Measurements from ENCODE around the gene DLG1. TPM values are rescaled to one million over a fixed set of nuclear protein-coding genes. Genes with fewer than 3 reads are reported as not detected.

DLG1 gene
- total RNA-seq, 1 experiment from 2014 or later: 89.8 TPM

DNA sequence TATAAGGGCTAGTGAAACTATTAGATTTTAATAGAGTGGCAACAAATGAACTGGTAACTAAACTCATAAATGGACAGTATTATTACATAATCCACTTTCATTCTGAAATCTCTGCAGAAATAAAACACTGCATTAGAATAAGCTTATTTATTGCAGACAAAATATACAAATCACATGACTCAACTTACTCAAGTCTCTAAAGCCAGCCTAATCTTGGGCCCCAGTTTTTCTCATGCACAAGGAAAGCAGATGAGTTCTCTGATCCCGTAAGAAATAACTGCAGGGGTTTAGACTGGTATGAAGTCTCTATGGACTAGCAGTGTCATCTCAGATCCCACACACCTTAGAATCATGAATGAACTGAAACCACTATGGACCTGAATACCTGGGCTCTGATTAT lies 5.8 kb downstream of the DLG1 start (continued):
- TF ChIP-seq, protein P1, sequence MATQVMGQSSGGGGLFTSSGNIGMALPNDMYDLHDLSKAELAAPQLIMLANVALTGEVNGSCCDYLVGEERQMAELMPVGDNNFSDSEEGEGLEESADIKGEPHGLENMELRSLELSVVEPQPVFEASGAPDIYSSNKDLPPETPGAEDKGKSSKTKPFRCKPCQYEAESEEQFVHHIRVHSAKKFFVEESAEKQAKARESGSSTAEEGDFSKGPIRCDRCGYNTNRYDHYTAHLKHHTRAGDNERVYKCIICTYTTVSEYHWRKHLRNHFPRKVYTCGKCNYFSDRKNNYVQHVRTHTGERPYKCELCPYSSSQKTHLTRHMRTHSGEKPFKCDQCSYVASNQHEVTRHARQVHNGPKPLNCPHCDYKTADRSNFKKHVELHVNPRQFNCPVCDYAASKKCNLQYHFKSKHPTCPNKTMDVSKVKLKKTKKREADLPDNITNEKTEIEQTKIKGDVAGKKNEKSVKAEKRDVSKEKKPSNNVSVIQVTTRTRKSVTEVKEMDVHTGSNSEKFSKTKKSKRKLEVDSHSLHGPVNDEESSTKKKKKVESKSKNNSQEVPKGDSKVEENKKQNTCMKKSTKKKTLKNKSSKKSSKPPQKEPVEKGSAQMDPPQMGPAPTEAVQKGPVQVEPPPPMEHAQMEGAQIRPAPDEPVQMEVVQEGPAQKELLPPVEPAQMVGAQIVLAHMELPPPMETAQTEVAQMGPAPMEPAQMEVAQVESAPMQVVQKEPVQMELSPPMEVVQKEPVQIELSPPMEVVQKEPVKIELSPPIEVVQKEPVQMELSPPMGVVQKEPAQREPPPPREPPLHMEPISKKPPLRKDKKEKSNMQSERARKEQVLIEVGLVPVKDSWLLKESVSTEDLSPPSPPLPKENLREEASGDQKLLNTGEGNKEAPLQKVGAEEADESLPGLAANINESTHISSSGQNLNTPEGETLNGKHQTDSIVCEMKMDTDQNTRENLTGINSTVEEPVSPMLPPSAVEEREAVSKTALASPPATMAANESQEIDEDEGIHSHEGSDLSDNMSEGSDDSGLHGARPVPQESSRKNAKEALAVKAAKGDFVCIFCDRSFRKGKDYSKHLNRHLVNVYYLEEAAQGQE (IDR thresholded peaks at IDR 0.05; ENCODE audit: low read depth): no peak
- TF ChIP-seq EGR1 (IDR thresholded peaks at IDR 0.05; ENCODE audit: low read depth) (no peak), SRF (IDR thresholded peaks at IDR 0.05; ENCODE audit: low read depth) (no peak), CEBPB (IDR thresholded peaks at IDR 0.05; ENCODE audit: low read depth) (no peak), CBX3 (IDR thresholded peaks at IDR 0.05; ENCODE audit: low read depth) (no peak), ZNF274 (IDR thresholded peaks at IDR 0.05; ENCODE audit: low read depth, low read length) (no peak), JUND (IDR thresholded peaks at IDR 0.05) (no peak), EZH2 (IDR thresholded peaks at IDR 0.05) (no peak)
- TF ChIP-seq, protein P2, sequence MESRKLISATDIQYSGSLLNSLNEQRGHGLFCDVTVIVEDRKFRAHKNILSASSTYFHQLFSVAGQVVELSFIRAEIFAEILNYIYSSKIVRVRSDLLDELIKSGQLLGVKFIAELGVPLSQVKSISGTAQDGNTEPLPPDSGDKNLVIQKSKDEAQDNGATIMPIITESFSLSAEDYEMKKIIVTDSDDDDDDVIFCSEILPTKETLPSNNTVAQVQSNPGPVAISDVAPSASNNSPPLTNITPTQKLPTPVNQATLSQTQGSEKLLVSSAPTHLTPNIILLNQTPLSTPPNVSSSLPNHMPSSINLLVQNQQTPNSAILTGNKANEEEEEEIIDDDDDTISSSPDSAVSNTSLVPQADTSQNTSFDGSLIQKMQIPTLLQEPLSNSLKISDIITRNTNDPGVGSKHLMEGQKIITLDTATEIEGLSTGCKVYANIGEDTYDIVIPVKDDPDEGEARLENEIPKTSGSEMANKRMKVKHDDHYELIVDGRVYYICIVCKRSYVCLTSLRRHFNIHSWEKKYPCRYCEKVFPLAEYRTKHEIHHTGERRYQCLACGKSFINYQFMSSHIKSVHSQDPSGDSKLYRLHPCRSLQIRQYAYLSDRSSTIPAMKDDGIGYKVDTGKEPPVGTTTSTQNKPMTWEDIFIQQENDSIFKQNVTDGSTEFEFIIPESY (IDR thresholded peaks at IDR 0.05; ENCODE audit: extremely low read depth, insufficient replicate concordance, low read length): no peak

GRCh38 chr3:197292083-197292646 lies 6.2 kb downstream of the DLG1 start:
- ChIA-PET CTCF (no interaction called here), POLR2A (no interaction called here), RAD21 (ENCODE audit: low non-redundant PET in 1 of 2, low total read pairs in 2 of 2, uncharacterized antibody in 2 of 2, unreplicated experiment in 2 of 2) (no interaction called here)
- DNase-seq (ENCODE audit: low read depth, low spot score) (no peak), ATAC-seq (no peak)
- intact Hi-C loops (cut with micrococcal nuclease): no loop called here
- H3K4me1 ChIP-seq (ENCODE audit: control insufficient read depth in 1 of 2, insufficient read depth in 2 of 2, low read length in 2 of 2): peaks cover 5% of the 10 kb centered on the region in 2 experiments; a peak in 2 of 4 replicates
- no peak overlapping the region for H2AFZ ChIP-seq (ENCODE audit: low read depth, low read length, poor library complexity, severe bottlenecking)
- no peaks in the 10 kb centered on the region for H3K9me2 ChIP-seq (ENCODE audit: insufficient read depth)
- no peak overlapping the region for H3K4me2 ChIP-seq (ENCODE audit: low read length)
- H3K4me3 ChIP-seq (replicated peaks in 1 of 2; ENCODE audit: low read depth in 1 of 2, low read length in 2 of 2): no peak overlapping the region
- H4K20me1 ChIP-seq (ENCODE audit: insufficient read depth): no peaks in the 10 kb centered on the region; the same call in 1 of the 2 replicates
- H3K27me3 ChIP-seq (ENCODE audit: insufficient read depth, low read length): no peaks in the 10 kb centered on the region
- peaks cover 22 to 27% of the 10 kb centered on the region in 2 experiments for H3K36me3 ChIP-seq (ENCODE audit: control insufficient read depth in 1 of 2, insufficient read depth in 2 of 2, low read length in 2 of 2)
- no peak overlapping the region for H3K27ac ChIP-seq (ENCODE audit: low read depth, low read length)
- peaks cover 96% of the 10 kb centered on the region for H3K79me2 ChIP-seq (ENCODE audit: insufficient read depth, low read length)
- no TSS peak for BruUV-seq (replicated peaks)
- H3K9me3 ChIP-seq (ENCODE audit: control insufficient read depth in 1 of 2, insufficient read depth in 1 of 2, low read depth in 1 of 2, low read length in 2 of 2): no peaks in the 10 kb centered on the region
- no peak overlapping the region for H3K9ac ChIP-seq (ENCODE audit: low read length)
- TF ChIP-seq ATF3 (IDR thresholded peaks at IDR 0.05) (no peak), SP1 (IDR thresholded peaks at IDR 0.05; ENCODE audit: low read depth) (no peak), ZNF274 (IDR thresholded peaks at IDR 0.05; ENCODE audit: low read depth, low read length) (no peak), YY1 (IDR thresholded peaks at IDR 0.05; ENCODE audit: extremely low read depth, insufficient replicate concordance, low read depth, low read length) (no peak), ELF1 (IDR thresholded peaks at IDR 0.05; ENCODE audit: borderline replicate concordance, low read depth) (no peak), EZH2 (IDR thresholded peaks at IDR 0.05) (no peak), JUND (IDR thresholded peaks at IDR 0.05) (no peak), TCF7L2 (IDR thresholded peaks at IDR 0.05; ENCODE audit: borderline replicate concordance, extremely low read depth, insufficient read depth, insufficient read length) (no peak), EGR1 (IDR thresholded peaks at IDR 0.05; ENCODE audit: low read depth) (no peak)
- TF ChIP-seq, protein P1 (IDR thresholded peaks at IDR 0.05; ENCODE audit: low read depth): no peak
- TF ChIP-seq, protein P3, sequence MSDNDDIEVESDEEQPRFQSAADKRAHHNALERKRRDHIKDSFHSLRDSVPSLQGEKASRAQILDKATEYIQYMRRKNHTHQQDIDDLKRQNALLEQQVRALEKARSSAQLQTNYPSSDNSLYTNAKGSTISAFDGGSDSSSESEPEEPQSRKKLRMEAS (IDR thresholded peaks at IDR 0.05): no peak

Data from HCT116 (cell line).